Lower leg skin (tissue), 4 donors: ENCODE data around the gene LILRA6. TPM values are rescaled to one million over a fixed set of nuclear protein-coding genes. Genes with fewer than 3 reads are reported as not detected.
A peak's percentile ranks its signal among the peaks of the same experiment; 100 is the strongest.
"Not testable (repeated sequence)": the region's sequence is repeated elsewhere in the genome, so short reads cannot be mapped to it uniquely, and the experiment has no call there.

ENCODE experiments used
- DNase-seq, 2 donors: peaks; one replicate each; pipeline ENCODE4 v3.0.0-alpha.2; 2019; ENCODE audit warnings: low spot score in 2 of 2
- H3K4me3 ChIP-seq: fragments of 200-600 bp; sonication (generic); 2 replicates; pipeline ENCODE4 v1.5.1; 2017; ENCODE audit warnings: mild to moderate bottlenecking, low read depth; ENCODE audit not compliant: poor library complexity, severe bottlenecking
- POLR2A ChIP-seq, 2 donors: fragments of 450-650 bp; IDR thresholded peaks; one replicate each; pipeline ENCODE4 v1.6.1; 2016 to 2017; ENCODE audit warnings: antibody characterized with exemption in 2 of 2, mild to moderate bottlenecking in 1 of 2, moderate library complexity in 1 of 2
- WGBS, 2 donors: methylation state at CpG; one replicate each; pipeline ENCODE4 v1.1.5; 2018; 5-methylcytosine and 5-hydroxymethylcytosine counted together
- intact Hi-C: fragments of 100-400 bp; cut with DNase I; formaldehyde crosslinking; loops from one replicate; pipeline ENCODE4 v1.15.0; 2023; ENCODE audit warnings: low total_unique reads
- total RNA-seq, 4 donors: library from RNA; depleted of rRNA; stranded (reverse); fragments of >200 nt; gene quantifications; one replicate each; pipeline ENCODE4 v1.1.0, GENCODE V29; 2016
- TF ChIP-seq, protein P1 (sequence below), 3 donors: fragments of 450-650 bp; IDR thresholded peaks; one replicate each; pipeline ENCODE4 v1.5.1; 2016; ENCODE audit warnings: antibody characterized with exemption in 3 of 3, mild to moderate bottlenecking in 3 of 3, moderate library complexity in 2 of 3

The LILRA6 gene
- total RNA-seq, 4 donors from 2014 or later = 0.98 to 1.6 (median 1.5) TPM; not detected in 1

DNA sequence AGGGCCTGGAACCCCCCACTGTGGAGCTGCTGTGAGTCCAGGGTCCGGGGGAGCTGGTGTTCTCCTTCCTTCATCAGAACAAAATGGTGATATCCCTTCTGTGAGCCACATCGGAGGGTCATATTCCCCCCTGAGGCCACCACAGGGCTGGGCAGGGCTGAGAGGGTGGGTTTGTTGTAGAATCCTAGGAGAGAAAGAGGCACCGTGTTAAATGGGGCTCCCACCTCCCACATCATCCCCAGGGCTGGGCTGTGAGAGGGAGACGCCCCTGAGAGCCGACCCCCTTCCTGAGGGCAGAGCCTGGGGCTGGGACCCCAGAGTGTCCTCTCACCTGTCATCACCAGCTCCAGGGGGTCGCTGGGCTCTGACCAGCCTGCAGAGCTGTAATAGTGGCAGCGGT is 20.6 kb downstream of the LILRA6 start:
- H3K4me3 ChIP-seq, intact Hi-C loops, DNase-seq: not testable (repeated sequence)
- WGBS, 2 donors = 63 to 75% methylated on average over 7 of the region's 7 CpGs

DNA sequence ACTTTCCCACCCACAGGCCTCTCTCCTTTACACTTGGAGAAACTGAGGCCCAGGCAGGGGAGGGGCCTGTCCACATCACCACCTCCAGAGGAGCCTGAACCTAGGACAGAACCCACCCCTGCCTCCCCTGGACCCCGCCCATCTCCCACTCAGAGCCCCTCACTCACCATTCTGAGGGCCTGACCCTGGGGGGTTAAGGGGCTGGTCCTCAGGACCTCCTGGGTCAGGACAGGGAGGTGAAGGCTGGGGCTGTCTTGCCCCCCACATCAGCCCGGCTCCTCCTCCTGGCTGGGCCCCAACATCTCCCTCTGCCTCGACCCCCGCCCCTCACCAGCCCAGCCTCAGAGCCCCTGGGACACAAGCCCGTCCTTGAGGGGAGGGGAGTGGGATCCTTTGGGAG is 22.9 kb downstream of the LILRA6 start:
- 41 to 53% methylated on average over 4 of the region's 5 CpGs for WGBS, 2 donors

DNA sequence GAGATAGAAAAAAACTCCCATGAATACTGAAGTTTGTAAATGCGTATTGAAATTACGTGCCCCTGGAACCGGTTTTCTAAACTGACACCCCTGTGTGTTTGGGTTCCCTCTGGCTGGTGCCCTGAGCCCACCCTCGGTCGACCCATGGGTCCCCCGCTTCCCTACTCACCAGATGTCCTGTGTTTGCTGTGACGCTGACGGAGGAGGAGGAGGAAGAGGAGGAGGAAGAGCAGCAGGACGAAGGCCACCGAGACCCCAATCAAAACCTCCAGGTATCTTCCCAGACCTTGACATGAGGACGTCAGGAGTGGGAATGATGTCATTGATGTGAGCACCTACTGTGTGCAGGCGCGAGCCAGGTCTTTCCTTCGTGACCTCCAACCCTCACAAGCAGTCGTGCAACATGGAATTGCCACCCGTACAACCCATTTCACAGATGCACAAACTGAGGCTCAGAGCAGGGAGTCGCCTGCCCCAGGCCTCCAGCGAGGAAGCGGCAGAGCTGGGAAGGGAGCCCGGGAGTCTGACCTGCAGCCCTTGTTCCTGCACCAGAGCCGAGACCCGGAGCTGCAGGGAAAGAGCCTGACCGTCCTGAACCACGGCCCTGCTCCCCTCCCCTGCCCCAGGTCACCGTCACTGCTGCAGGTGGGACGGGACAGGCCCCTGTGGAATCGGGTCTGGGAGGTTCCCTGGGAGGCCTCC is 23.5 kb downstream of the LILRA6 start:
- intact Hi-C loops = no loop called here
- 82 to 83% methylated on average over 20 to 26 of the region's 27 CpGs for WGBS, 2 donors
- peak in 1 of 2 donors; percentile 77 for DNase-seq
- TF ChIP-seq, protein P1, sequence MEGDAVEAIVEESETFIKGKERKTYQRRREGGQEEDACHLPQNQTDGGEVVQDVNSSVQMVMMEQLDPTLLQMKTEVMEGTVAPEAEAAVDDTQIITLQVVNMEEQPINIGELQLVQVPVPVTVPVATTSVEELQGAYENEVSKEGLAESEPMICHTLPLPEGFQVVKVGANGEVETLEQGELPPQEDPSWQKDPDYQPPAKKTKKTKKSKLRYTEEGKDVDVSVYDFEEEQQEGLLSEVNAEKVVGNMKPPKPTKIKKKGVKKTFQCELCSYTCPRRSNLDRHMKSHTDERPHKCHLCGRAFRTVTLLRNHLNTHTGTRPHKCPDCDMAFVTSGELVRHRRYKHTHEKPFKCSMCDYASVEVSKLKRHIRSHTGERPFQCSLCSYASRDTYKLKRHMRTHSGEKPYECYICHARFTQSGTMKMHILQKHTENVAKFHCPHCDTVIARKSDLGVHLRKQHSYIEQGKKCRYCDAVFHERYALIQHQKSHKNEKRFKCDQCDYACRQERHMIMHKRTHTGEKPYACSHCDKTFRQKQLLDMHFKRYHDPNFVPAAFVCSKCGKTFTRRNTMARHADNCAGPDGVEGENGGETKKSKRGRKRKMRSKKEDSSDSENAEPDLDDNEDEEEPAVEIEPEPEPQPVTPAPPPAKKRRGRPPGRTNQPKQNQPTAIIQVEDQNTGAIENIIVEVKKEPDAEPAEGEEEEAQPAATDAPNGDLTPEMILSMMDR (IDR thresholded peaks at IDR 0.05) = no peak
- TF ChIP-seq POLR2A (IDR thresholded peaks at IDR 0.05) = no peak
- H3K4me3 ChIP-seq = no peak overlapping the region

More for the DNA sequence above, 22.9 kb downstream of the LILRA6 start:
- H3K4me3 ChIP-seq, intact Hi-C loops: not testable (repeated sequence)
- peak in 1 of 2 donors; percentile 59 for DNase-seq

DNA sequence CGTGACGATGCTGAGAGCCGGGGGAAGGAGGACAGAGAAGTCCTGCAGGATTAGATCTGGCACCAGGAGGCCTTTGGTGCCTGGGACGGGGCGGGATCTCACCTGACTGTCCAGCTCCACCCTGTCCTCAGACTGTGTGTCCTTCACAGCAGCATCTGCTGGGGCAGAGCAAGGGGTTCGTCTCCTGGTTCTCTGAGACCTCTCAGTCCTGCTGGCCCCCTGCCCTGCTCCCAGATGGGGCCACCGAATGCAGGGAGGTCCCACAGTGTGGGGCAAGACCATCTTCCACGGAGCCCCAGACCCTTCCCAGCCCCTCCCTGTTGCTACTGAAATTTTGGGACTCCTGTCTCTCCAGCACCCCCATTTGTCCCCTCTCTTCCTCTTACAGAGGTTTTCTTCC is 24.3 kb downstream of the LILRA6 start:
- 75 to 78% methylated on average over 8 of the region's 8 CpGs for WGBS, 2 donors
- intact Hi-C loops = no loop called here
- TF ChIP-seq POLR2A (IDR thresholded peaks at IDR 0.05) = no peak
- TF ChIP-seq, protein P1 (IDR thresholded peaks at IDR 0.05) = no peak
- DNase-seq = no peak
- H3K4me3 ChIP-seq = no peak overlapping the region

DNA sequence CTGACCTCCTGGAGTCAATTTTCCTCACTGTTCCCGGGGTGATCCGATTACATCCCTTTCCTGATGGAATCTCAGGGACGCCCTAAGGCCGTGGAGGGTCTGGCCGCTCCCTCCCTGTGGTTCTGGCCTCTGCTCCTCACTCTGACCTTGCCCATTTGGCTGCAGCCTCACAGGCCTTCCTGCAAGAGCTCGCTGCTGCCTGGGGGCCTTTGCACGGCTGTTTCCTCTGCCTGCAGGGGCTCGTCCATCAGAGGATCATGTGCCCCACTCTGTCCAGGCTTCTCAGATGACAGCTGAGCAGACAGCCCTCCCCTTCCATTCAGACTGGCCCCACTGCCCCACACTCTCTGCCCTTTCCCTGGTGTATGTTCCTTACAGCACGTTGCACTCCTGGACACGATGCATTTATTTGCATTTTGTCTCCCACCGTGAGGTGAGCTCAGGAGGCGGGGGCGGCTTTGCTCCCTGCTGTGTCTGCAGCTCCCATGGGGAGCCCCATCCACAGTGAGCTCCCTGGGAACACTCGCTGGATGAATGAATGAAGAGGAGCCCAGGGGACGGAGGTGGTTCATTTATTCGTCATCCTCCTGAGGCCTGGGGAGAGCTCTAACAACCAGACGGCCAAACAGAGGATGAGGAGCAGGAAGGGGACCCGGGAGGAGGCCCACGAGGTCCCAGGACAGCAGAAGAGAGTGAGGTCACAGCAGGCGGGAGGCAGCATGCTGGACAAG is 24.9 kb downstream of the LILRA6 start:
- WGBS, 2 donors = 60% methylated on average over 15 to 17 of the region's 20 CpGs
- H3K4me3 ChIP-seq, intact Hi-C loops, DNase-seq: not testable (repeated sequence)

DNA sequence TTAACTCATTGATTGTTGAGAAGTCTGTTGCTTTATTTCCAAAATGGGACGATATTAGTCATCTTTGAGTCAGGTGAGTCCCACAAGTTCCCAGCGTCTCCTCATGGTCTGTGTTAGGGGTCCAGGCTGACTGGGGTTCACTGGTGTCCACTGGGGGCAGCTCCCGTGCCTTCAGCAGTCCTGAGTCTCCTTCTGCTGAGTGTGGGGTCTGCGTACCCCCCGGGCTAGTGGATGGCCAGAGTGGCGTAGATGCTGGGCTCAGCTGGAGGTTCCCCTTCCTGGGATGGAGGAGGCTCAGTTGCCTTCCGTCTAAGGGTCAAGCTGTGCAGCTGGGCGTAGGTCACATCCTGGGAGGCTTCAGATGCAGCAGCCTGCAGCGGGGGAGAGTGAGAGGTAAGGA is 25.7 kb downstream of the LILRA6 start:
- TF ChIP-seq, protein P1 (IDR thresholded peaks at IDR 0.05) = no peak
- TF ChIP-seq POLR2A (IDR thresholded peaks at IDR 0.05) = no peak
- H3K4me3 ChIP-seq = no peak overlapping the region
- no peak for DNase-seq
- WGBS, 2 donors = 85 to 88% methylated on average over 6 to 7 of the region's 9 CpGs
- intact Hi-C loops = no loop called here

DNA sequence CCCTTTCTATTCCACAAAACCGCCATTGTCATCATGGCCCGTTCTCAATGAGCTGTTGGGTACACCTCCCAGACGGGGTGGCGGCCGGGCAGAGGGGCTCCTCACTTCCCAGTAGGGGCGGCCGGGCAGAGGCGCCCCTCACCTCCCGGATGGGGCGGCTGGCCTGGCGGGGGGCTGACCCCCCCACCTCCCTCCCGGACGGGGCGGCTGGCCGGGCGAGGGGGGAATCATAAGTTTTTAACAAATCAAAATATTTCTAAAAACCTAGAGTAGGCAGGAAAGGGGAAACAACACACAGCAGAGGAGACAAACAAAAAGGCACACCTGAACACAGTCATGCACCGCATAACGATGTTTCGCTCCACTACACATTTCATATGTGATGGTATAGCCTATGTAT is 27.9 kb downstream of the LILRA6 start:
- intact Hi-C loops, DNase-seq, H3K4me3 ChIP-seq: not testable (repeated sequence)
- WGBS, 2 donors = 93 to 97% methylated on average over 12 to 15 of the region's 19 CpGs

DNA sequence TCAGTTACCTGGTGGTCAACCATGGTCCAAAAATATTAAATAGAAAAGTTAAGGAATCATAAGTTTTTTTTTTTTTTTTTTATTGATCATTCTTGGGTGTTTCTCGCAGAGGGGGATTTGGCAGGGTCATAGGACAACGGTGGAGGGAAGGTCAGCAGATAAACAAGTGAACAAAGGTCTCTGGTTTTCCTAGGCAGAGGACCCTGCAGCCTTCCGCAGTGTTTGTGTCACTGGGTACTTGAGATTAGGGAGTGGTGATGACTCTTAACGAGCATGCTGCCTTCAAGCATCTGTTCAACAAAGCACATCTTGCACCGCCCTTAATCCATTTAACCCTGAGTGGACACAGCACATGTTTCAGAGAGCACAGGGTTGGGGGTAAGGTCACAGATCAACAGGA is 28.4 kb downstream of the LILRA6 start:
- 50 to 67% methylated on average over 4 to 5 of the region's 5 CpGs for WGBS, 2 donors
- DNase-seq, intact Hi-C loops: not testable (repeated sequence)

More for the DNA sequence above, 28.4 kb downstream of the LILRA6 start:
- H3K4me3 ChIP-seq = not testable (repeated sequence)
